ENCODE measurements around the gene PTPRK. TPM values are rescaled to one million over a fixed set of nuclear protein-coding genes. Genes with fewer than 3 reads are reported as not detected.

PTPRK gene
- total RNA-seq, 1 donor from 2014 or later = 438 TPM

DNA sequence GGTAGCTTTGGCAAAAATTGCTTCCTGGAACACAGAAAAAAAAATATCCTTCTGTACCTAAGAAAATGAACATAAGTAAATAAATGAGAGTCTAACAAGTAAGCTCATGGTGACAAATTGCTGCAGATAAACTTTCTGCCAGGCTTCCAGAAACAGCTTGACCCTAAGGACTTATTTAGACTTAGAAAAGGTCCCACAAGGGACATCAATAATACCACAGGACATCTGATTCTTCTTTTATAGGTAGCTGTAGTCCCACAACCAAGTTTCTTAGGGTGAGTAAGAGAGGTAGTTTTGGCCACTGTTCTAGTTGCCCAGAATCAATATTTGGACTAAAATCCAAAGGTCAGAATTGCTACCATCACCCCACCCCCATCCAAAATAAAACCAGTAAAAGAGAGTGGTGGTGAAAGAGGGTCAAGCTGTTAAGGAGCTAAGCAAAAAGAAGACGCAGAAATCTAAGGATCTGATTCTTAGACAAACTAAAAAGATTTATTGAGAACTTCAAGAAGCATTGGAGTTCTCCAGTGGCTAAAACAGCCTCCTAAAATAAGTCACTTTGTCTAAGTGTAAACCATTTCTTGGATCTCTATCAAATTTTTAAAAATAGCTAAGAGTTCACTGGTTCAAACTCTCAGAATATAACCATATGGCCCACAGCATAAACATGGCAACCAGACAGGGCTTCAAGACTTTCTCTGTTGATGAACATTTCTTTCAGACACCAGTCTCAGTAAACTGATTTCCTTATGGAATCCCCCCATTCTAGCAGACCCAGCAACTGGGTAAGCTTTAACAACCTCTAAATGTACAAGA, 180.6 kb downstream of the PTPRK start:
- no peak for DNase-seq

DNA sequence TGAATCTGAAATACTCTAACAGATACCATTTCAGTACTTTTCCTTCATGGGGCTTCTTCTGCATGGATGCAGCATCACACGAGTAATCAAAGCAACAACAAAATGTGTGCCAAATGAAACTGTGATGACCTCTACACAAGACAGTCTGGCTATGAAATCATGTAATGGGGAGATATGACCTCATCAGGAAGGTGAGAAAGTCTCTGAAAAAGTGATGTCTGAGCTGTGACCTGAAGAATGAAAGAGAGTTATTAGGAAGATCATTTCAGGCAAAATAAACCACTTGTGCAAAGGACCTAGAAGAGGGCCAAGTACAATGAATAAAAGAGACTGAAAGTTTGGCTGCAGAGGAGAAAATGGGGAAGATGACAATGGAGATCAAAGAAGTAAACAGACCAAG, 182.8 kb downstream of the PTPRK start:
- no peak for DNase-seq

DNA sequence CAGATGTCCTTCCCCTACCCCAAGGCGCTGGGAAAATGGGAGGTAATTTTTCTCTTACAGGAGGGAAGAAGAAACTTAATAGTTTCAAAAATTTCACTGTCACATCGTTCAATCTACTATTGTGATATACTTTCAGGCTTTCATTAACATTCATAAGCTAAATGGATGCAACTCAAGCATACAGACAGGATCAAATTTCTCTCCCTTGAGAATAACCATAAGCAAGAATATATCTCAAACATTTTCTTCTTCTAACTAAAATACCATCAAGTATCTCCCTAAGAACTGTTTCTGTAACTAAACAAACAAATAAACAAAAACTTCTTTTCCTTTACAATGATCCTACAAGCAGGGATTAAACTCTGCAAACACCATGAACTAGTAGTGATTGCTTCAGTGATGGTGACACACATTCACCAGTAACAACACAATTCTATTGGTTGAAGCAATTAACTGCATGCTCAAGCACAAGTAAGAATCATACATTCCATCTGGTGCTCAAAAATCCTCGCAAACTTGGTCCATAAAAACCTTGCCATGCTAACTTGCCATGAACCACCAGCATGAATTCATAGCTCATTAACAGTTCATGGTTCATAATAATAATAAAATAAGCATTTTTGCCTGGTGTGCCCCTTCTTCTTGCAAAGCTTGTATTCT, 183.8 kb downstream of the PTPRK start:
- no peak for DNase-seq

DNA sequence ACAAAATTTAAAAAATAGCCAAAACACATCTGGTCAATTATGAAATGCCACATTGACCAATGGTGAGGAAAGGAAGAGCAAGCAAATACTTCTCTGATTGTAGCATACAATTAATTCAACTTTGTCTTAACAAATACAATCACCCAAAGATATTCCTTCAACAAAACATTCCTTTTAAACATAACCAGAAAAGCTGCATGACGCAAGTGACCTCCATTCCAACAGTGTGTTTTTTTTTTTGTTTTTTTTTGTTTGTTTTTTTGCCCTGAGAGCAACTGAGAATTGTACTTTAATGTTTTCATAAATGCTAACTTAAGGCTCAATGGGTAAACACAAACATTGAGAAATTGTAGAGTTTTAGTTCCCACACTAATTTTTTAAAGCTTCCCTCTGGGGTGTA, 184.4 kb downstream of the PTPRK start:
- DNase-seq = no peak

DNA sequence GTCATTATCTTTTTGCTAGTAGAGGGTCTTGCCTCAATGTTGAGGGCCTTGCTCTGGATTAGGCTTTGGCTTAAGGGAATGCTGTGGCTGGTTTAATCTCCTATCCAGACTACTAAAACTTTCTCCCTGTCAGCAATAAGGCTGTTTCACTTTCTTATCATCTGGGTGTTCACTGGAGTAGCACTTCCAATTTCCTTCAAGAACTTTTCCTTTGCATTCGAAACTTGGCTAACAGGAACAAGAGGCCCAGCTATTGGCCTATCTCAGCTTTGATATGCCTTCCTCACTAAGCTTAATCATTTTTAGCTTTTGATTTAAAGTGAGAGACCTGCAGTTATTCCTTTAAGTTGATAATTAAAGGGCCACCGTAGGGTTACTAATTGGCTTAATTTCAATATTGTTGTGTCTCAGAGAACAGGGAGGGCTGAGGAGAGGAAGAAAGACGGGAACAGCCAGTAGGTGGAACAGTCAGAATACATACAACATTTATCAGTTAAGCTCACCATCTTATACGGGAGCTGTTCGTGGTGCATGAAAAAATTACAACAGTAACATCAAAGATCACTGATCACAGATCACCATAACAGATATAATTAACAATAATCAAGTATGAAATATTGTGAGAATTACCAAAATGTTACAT, 186.7 kb downstream of the PTPRK start:
- no peak for DNase-seq

DNA sequence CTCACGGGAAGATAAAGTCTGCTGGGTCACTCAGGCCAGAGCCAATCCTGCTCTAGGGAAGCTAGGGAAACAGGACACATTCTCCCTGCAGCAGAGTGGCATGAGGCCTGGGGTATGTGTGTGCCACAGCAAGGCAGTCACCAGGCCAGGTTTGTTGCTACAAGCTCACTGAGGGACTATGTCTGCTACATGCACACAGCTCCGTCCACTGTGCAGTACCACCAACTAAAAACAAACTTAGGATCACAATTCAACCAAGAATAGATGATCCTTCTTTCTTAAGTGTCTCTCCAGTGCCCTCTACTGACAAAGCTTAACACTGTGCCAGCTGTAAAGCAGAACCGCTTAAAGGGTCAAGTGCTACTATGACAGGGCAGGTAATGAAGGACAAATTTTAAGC, 192.5 kb downstream of the PTPRK start:
- no peak for DNase-seq

DNA sequence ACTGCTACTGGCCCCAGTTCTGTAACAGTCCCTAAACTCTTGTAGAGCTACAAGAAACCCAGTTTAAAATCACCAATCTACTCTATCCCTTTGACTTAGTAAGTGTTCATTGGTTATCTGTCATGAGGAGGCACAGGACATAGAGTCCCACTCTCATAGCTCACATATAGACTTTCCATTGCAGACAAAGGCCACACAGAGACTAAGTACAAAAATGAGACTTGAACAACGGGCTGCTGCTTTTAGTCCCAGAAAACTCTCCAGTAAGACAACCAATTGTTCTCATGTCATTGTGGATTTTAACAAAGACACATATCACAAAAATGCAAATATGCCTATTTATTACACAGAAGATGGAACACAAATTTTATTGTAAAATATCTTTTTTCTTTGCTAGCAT, 197.4 kb downstream of the PTPRK start:
- no peak for DNase-seq

DNA sequence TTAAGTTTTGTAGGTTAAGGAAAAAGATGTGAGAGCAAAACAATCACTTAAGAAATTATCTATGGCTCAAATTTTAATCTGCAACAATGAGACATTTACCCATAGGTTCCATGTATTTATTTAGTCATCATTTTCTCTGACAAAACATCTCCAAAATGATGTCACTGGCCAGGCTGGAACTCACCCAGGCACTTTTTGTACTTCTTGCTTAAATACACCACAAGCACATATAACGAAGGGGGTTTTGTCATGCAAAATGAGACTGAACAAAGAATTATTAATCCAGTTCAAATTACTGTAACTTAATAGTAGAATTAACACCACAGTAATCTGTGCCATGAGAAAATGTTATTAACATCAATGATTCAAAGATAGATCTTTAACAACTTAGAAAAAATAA, 200.5 kb downstream of the PTPRK start:
- no peak for DNase-seq

DNA sequence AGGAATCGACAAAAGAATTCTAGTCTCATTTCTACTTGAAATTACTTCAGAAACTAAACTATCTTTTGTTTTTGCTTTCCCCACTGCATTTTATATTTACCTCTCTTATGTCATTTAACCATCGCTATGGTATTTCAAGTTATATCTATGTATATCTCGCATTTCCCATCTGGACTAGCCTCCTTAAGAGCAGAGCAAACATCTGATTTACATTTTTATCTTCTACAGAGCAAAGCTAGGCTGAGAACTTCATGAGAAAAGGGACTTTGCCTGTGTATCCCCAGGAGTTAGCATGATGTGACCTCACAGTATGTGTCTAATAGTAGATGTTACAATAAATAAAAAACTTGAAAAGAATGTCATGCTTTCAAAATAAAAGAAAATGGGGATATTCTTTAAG, 201.2 kb downstream of the PTPRK start:
- no peak for DNase-seq

DNA sequence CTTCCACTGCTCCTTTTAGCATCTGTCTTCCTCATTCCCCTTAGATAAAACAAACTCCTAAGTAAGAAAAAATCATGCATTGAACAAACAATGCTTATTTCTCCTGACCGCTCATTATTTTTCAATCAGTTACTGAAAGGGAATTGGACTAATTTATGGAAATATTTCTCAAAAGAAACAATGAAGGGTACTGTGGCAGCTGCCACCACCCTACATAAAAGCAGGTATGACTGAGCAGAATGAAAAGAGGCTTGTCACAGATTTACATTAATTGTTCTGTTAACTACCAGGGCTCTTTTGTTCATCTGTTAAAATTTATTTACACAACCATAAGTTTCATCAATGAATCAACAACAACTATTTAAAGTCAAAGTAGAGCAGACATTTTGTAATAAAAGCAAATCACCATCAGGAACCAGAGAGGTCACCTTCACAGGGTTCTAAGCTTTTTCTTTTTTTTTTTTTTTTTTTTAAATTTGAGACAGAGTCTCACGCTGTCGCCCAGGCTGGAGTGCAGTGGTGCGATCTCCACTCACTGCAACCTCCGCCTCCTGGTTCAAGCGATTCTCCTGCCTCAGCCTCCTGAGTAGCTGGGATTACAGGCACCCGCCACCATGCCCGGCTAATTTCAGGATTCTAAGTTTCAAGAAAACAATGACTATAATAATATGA, 204.0 kb downstream of the PTPRK start:
- DNase-seq = no peak

DNA sequence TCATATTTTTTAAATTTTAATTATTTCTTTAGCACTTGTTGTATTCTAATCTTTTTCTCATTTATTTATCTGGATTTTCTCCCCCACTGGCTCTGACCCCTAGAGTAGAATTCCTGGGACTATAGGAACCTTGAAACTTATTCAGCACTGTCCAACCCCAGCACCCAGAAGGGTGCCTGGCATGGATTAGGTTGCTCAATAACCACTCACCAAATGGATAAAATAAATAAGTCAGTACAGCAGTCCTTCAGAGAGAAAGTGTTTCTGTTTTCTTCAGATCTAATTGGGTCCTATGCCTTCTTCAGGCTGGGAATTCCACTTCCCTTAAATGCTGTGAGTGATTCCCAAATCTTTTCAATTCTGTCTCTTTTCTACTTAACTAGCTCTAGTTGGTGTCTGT, 206.2 kb downstream of the PTPRK start:
- DNase-seq = no peak

DNA sequence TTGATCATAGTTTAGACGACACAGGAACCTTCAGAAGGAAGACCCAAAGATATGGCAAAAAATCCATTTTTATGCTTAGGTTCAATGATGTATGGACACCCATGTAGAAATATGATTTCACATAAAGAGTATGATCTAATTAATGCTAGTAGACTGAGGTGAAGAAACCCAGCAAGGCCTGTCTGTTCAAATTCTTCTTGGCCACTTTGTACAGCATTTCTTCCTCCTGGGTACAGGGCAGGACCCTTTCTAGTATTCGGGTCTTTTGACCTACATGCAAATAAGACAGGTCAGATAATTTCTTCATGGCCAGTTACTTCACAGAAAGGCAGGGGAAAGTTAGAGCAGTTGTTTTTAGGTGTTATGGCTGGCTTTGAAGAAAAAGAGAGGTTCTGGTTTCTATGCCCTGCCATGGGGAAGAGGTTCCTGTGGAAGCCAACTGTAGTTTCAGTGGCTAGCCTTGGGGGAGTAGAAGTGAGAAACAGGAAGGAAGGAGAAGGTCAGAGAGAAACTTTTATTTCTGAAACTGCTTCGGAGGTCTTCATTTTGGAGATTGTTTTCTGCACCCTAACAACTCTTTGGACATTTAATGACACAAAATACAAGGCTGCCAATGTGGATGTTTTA, 208.3 kb downstream of the PTPRK start:
- DNase-seq = no peak

DNA sequence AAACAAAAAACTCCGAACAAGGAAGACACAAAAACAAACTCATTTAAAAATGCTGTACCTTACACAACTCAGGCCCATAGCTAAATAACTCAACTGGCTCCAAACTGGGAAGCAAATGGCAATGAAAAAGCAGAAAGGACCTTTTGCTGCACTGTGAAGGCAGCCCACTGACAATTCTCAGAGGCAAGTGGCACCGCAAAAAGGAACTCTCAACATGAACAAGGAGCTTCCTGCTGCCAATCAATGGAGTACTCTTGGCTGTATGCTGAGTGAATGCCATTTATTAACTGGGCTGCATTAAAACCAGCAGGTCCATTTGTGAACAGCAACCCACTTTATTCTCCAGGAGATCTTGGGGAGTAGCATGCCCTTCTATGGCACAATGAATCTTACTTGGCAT, 209.9 kb downstream of the PTPRK start:
- no peak for DNase-seq

DNA sequence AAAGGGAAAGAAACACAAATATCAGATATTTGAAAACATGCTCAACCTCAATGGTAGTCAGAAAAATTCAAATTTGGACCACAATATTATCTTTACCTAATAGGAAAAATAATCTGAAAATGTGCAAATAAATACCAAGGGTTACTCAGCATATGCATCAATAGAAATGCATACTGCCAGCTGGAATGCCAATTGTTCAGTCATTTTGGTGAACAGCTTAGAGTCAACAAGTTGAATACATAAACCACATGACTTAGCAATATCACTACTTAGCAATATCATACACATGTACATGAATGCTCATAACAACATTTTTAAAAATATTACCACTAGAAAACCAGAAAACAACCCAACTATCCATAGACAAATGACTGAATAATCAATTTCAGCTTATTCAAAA, 212.7 kb downstream of the PTPRK start:
- no peak for DNase-seq

DNA sequence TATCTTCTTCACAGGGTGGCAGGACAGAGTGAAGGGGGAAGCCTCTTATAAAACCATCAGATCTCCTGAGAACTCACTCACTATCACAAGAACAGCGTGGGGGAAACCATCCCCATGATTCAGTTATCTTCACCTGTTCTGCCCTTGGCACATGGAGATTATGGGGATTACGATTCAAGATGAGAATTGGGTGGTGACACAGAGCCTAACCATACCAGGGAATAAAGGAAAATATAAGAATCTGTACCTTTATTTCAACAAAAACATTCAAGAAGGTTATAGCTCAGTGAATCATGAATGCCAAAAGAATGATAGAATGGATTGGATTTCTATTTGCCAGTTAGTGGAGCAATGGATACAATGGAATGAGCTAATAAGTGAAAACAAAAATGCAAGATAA, 214.4 kb downstream of the PTPRK start:
- no peak for DNase-seq

DNA sequence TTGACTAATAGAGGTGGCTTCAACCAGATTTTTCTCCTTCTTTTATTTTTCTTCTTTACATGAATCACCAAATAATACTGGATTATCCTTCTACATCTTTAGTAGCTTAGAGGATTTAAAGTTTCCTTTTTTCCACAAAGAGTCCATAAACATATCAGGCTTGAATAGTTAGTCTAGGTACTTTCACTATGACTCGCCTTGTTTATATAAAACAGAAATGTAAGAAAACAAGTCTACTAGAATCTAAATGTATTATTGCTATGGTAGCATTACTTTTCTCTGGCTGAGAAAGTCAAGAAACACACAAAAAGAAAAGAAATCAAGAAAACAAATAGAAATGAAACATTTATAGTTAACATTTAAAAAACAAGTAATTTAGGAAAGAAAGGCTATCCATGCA, 215.2 kb downstream of the PTPRK start:
- DNase-seq = no peak

DNA sequence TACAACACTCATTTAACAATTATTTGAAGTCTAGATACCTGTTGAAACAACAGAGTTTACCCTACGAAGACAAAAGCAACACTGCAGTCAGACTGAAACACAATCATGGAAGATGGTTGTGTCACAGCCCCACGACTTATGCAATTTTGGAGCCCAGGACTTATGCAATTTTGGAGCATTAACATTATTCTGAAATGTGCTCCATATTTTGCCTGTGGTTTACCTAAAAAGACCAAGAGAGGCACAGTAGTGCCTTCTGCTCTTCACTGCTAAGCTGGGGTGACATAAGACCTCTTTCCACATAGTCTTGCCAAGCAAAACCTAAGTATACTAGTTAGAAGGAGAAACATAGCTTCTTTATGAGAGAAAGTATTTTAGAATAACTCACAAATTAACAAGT, 216.5 kb downstream of the PTPRK start:
- DNase-seq = no peak

DNA sequence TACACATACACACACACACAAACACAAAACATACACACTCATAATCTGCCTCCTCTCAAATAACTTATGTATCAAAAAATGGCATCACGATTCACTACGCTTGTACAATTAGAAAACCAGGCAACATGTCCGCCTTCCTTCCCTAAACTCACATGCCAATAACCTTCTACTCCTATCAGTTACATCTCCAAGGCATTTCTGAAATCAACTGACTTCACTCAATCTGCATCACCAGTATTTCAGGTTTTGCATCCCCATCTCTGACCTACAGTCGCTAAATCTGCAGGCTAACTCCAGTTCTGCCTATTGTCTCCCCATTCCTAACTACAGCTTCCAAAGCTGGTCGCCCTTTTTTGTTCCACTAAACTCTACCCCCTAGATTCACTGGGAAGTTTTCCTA, 217.5 kb downstream of the PTPRK start:
- DNase-seq = no peak

DNA sequence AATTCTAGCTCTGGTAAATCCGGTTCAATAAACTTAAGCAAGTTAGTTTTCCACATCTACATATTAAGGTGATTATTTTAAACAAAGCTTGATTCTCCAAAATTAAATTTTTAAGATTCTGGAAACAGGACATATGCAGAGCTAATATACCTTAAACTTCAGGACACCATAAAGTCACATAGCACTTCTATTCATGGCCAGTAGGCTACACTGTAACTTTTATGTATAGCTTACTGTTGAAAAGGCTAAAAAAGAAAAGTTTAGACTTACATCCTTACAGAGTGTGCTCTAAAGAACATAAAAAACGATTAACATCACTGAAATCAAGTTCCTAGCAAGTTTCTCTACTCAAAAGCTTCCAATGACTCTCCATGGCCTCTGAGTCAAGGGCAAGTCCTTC, 224.7 kb downstream of the PTPRK start:
- DNase-seq = no peak

DNA sequence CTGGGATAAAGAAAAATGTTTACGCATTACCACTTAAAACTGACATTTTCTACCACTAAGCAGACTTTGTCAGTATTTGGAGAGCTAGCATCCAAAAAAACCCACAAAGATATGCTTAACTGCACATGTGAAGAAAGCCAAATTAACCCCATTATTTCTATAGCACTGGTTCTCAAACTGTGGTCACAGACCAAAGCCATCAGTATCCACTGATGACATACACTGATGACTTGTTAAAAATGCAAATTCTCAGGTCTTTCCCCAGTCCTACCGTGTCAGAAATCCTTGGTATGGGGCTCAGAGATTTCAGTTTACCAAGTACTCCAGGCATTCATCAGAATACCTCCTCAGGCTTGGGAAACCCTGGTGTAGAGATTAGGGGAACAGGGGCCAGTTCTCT, 230.2 kb downstream of the PTPRK start:
- no peak for DNase-seq

DNA sequence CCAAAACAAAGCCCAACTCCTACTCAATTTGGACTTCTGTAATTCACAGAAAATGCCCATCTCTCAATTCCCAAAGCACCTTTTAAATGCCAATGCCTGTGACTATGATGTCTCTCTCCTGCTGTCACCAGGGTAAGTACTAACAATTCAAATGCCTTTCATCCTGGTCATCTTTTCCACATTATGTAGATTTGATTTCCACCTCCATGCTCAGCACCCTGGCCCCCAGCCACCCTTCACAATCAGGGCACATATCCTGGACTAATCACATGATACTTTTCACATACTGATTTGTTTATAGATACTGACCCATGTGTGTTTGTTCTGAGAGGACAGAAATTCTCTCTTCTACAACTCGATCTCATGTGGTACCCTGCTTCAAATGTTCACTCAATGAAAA, 236.3 kb downstream of the PTPRK start:
- no peak for DNase-seq

DNA sequence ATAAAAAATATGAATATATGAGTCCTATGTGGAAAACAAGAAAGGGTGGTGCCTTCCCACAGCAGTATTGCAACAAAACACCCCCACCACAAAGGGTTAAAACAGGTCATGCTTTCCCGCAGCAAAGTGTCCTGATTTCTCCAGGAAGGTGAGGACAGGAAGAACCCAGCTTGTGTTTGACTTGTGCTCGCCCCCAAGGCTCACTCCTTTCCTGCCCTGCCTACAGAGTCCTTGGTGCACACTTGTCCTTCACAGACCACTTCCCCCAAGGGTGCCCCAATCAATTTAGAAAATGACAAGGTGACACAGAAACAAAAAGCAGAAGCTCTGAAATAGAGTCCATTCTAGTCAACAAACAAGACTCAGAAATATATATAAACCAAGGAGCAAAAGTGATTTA, 237.4 kb downstream of the PTPRK start:
- DNase-seq = no peak

DNA sequence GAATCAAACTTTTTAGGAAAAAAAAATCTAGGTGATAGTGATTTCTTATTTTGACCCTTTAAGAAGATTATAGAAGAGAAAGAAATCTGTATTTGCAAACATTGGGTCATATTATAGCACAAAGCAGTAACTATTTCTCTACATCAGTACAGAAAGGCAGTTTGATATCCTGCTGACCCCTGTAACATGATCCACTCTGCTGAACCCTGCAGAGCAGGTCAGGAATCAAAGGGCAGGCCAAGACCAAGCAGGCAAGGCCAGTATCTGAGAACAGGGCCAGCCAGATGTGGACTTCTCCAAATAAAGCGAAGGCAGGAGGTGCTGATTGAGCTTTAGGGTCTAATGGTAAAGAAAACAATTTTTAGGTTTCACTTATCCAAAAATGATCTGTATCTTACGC, 239.4 kb downstream of the PTPRK start:
- DNase-seq = no peak

Measured in occipital lobe (tissue), 2 donors.